Thoracic aorta endothelial cell (primary cell): ENCODE measurements around the gene MFSD6. TPM values are rescaled to one million over a fixed set of nuclear protein-coding genes. Genes with fewer than 3 reads are reported as not detected.

Source experiments
- total RNA-seq: library from RNA; depleted of rRNA; stranded (reverse); fragments of >200 nt; gene quantifications from 2 replicates; pipeline ENCODE4 v1.2.3, GENCODE V29; 2012

Gene MFSD6
- total RNA-seq: 6.6 and 10.0 TPM in 2 replicates

GRCh38 chr2:190407662-190408537 lies at the start of gene MFSD6:
MFSD6 (plus strand) TSS chr2:190408355; CDS start chr2:190436030, 27,675 bp downstream.

GRCh38 chr2:190534310-190535120 lies 126.4 kb downstream of the MFSD6 start, which contains the start of gene NEMP2:
NEMP2 (minus strand) TSS chr2:190534722; CDS start chr2:190534655, 67 bp downstream.

Other genes with a start within 250 kb of the MFSD6 start
- gene HIBCH, start 88.5 kb upstream of the MFSD6 start, total RNA-seq: 23.0 and 24.5 TPM in 2 replicates
- gene INPP1, start 64.8 kb upstream of the MFSD6 start, total RNA-seq: 22.5 and 31.0 TPM in 2 replicates
- gene NEMP2, start 126.4 kb downstream of the MFSD6 start, total RNA-seq: 3.6 and 6.5 TPM in 2 replicates
- gene NAB1, start 240.7 kb downstream of the MFSD6 start, total RNA-seq: 28.1 and 38.0 TPM in 2 replicates